AG04450 (cell line): ENCODE measurements around the gene MTA1. TPM values are rescaled to one million over a fixed set of nuclear protein-coding genes. Genes with fewer than 3 reads are reported as not detected.

Source experiments
- CTCF ChIA-PET: fragments of 300-600, 350-600 bp; formaldehyde crosslinking; extraction: SDS; loops from one replicate; lab custom pipeline; 2022; ENCODE audit warnings: antibody characterized with exemption, inconsistent platforms; lab: Charles Lee
- POLR2A ChIA-PET: fragments of 350-600 bp; formaldehyde crosslinking; extraction: SDS; loops from one replicate; lab custom pipeline; 2021; ENCODE audit warnings: antibody characterized with exemption, inconsistent platforms; lab: Yijun Ruan, JAX
- DNase-seq: peaks from one replicate; pipeline ENCODE4 v3.0.0-alpha.2; 2011; ENCODE audit warnings: low read depth, low spot score
- H3K27ac ChIP-seq: one replicate; pipeline ENCODE4 v1.5.1; 2012; ENCODE audit warnings: low read depth, low read length, control low read depth
- H3K27me3 ChIP-seq: one replicate; pipeline ENCODE4 v1.6.0; 2012; ENCODE audit warnings: low read length; ENCODE audit not compliant: control insufficient read depth, insufficient read depth
- H3K4me3 ChIP-seq: 2 replicates; pipeline ENCODE4 v1.5.1; 2011; ENCODE audit warnings: mild to moderate bottlenecking, low read depth, low read length, control low read depth
- H3K9me3 ChIP-seq: 2 replicates; pipeline ENCODE4 v1.5.1; 2012; ENCODE audit warnings: low read length; ENCODE audit not compliant: control insufficient read depth, insufficient read depth
- polyA plus RNA-seq: library from polyadenylated mRNA; depleted of rRNA; stranded (reverse); fragments of >200 nt; gene quantifications from 2 replicates; pipeline ENCODE4 v1.2.3, GENCODE V29; 2011
- TF ChIP-seq, protein P1 (sequence below): IDR thresholded peaks from 2 replicates; pipeline ENCODE4 v1.5.1; 2011; ENCODE audit warnings: low read depth, low read length, control low read depth, inconsistent platforms

Gene MTA1
- polyA plus RNA-seq, 1 experiment = 36.0 TPM

DNA sequence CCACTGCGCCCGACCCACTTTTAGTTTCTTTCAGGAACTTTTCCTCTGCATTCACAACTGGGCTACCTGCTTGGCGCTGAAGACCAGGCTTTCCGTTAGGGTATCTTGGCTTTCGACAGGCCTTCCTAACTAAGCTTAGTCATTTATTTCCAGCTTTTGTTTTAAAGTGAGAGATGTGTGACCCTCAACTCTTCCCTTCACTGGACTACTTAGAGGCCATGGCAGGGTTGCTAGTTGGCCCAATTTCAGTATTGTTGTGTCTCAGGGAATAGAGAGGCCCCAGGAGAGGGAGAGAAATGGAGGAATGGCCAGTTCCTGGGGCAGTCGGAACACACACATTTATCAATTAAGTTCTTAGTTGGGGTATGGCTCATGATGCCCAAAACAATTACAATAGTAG is 10.4 kb downstream of the MTA1 start:
- no peak overlapping the region for H3K4me3 ChIP-seq
- no peaks in the 10 kb centered on the region for H3K27me3 ChIP-seq
- peaks cover 12% of the 10 kb centered on the region for H3K9me3 ChIP-seq
- ChIA-PET CTCF (interaction anchor here (0.6 to 1.3 kb wide), 3 partner anchors 17 to 51 kb away, joined by 3 read pairs; no protein-coding TSS in a partner anchor), POLR2A (interaction anchor here (0.6 kb wide), 1 partner anchor 89 kb away, joined by 4 read pairs; no protein-coding TSS in a partner anchor)
- no peak for DNase-seq
- no peak overlapping the region for H3K27ac ChIP-seq
- TF ChIP-seq, protein P1, sequence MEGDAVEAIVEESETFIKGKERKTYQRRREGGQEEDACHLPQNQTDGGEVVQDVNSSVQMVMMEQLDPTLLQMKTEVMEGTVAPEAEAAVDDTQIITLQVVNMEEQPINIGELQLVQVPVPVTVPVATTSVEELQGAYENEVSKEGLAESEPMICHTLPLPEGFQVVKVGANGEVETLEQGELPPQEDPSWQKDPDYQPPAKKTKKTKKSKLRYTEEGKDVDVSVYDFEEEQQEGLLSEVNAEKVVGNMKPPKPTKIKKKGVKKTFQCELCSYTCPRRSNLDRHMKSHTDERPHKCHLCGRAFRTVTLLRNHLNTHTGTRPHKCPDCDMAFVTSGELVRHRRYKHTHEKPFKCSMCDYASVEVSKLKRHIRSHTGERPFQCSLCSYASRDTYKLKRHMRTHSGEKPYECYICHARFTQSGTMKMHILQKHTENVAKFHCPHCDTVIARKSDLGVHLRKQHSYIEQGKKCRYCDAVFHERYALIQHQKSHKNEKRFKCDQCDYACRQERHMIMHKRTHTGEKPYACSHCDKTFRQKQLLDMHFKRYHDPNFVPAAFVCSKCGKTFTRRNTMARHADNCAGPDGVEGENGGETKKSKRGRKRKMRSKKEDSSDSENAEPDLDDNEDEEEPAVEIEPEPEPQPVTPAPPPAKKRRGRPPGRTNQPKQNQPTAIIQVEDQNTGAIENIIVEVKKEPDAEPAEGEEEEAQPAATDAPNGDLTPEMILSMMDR = no peak

DNA sequence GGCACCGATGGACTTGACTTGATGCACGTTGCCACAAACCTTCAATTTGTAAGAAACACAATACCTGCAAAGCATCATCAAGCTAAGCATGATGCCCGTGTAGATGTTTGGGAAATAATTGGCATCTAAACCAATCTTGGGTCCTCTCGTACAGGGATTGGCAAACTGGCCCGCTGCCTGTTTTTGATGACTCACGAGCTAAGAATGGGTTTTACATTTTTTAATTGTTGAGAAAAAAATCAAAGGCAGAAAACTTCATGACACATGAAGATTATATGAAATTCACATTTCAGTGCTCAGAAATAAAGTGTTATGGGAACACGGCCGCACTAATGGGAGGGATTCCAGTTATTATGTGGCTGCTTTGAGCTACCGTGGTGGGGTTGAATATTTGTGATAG is 10.9 kb downstream of the MTA1 start:
- POLR2A ChIA-PET = interaction anchor here (0.6 kb wide), 1 partner anchor 89 kb away, joined by 4 read pairs; no protein-coding TSS in a partner anchor
- H3K9me3 ChIP-seq = peaks cover 12% of the 10 kb centered on the region
- no peak overlapping the region for H3K27ac ChIP-seq
- no peak overlapping the region for H3K4me3 ChIP-seq
- TF ChIP-seq, protein P1 = no peak
- CTCF ChIA-PET = interaction anchor here (0.7 to 1.3 kb wide), 2 partner anchors 50 to 51 kb away, joined by 3 read pairs; no protein-coding TSS in a partner anchor
- no peaks in the 10 kb centered on the region for H3K27me3 ChIP-seq
- no peak for DNase-seq

DNA sequence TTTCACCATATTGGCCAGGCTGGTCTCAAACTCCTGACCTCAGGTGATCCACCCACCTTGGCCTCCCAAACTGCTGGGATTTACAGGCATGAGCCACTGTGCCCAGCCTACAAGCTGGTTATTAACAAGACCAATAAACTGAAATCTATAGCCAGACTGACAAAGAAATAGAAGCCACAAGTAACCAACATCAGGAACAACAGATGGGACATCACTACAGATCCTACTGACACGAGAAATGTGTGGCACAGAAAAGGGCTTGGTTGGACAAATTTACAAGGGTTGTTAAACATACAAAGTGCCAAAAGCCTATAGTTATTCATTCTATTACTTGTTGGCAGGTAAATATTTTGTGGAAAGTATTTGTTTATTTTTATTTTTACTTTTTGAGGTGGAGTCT is 11.6 kb downstream of the MTA1 start:
- Histone ChIP-seq H3K9me3 (peaks cover 11% of the 10 kb centered on the region), H3K27me3 (no peaks in the 10 kb centered on the region), H3K27ac (no peak overlapping the region), H3K4me3 (no peak overlapping the region)
- ChIA-PET POLR2A (no interaction called here), CTCF (interaction anchor here (1.3 kb wide), 1 partner anchor 49 kb away, joined by 3 read pairs; no protein-coding TSS in a partner anchor)
- no peak for DNase-seq
- TF ChIP-seq, protein P1 = no peak

DNA sequence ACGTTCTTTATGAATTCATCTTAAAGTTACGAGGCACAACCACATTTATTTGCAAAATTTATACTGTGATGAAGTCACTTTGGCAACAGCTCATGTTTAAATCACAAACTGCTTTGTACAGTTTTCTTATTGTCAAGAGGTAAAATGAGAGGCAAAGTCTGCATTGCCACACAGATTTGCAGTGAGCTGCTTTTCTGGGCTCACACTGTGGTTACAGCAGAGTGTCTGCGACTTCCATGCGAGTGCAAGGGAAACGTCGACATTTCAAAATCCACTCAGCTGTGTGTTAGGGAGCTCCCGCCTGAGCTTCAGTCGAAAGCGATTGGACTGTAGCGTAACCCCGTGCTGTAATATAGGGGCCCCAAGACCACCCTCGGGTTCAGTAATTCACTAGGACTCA is 13.0 kb downstream of the MTA1 start:
- H3K27ac ChIP-seq = no peak overlapping the region

DNA sequence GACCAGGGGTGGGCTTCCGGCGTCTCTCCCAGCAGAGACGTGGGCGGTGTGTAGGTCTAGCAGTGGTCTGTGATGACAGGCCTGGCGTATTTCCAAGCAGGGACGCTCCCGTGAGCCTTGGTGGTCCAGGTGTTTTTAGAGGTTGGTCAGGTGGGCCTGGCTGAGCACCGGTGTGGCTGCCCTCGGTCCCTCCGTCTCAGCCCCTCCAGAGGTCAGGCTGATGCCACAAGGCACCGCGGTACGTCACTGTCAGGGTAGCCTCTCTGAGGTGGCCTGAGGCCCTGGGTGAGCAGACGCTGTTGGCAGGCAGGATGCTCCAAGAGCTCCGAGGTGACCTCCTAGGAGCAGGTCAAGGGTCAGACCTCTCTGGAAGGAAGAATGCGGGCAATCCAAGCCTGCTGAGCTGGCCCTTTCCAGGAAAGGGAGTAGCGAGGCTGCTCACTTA is 13.6 kb downstream of the MTA1 start:
- TF ChIP-seq, protein P1 = no peak
- ChIA-PET CTCF (interaction anchor here (1.0 to 1.3 kb wide), 2 partner anchors 18 to 48 kb away, joined by 3 read pairs; no protein-coding TSS in a partner anchor), POLR2A (no interaction called here)
- no peak overlapping the region for H3K27ac ChIP-seq
- H3K9me3 ChIP-seq = no peaks in the 10 kb centered on the region
- no peaks in the 10 kb centered on the region for H3K27me3 ChIP-seq
- DNase-seq = no peak
- H3K4me3 ChIP-seq = no peak overlapping the region

More for the DNA sequence above, 13.0 kb downstream of the MTA1 start:
- H3K4me3 ChIP-seq = no peak overlapping the region
- no peaks in the 10 kb centered on the region for H3K9me3 ChIP-seq
- DNase-seq = no peak
- CTCF ChIA-PET = no interaction called here
- no peaks in the 10 kb centered on the region for H3K27me3 ChIP-seq
- POLR2A ChIA-PET = no interaction called here
- TF ChIP-seq, protein P1 = no peak
